ENCODE results near the gene RNF115. TPM values are rescaled to one million over a fixed set of nuclear protein-coding genes. Genes with fewer than 3 reads are reported as not detected.

Gene RNF115
- total and polyA plus RNA-seq, 2 donors (not counting 3 experiments of a cell fraction or from before 2014, with no cell fraction given): 7.6 to 17.3 TPM

- Histone ChIP-seq H3K9me1 (replicated peaks; ENCODE audit: control insufficient read depth, extremely low read depth, insufficient read depth, low read length) (no peaks in the 10 kb centered on the region), H3K4me3 (replicated peaks in 1 of 3; ENCODE audit: insufficient read depth in 1 of 3, low read depth in 1 of 3, low read length in 3 of 3) (no peak overlapping the region), H3K27me3 (ENCODE audit: control insufficient read depth in 2 of 2, insufficient read depth in 2 of 2, low read length in 2 of 2) (no peaks in the 10 kb centered on the region), H2AFZ (ENCODE audit: low read depth, low read length) (no peak overlapping the region), H3K9ac (replicated peaks; ENCODE audit: extremely low read depth, insufficient read depth, low read length) (no peak overlapping the region), H3K79me2 (ENCODE audit: control insufficient read depth, insufficient read depth, low read length) (no peaks in the 10 kb centered on the region), H4K20me1 (replicated peaks; ENCODE audit: control insufficient read depth, extremely low read depth, insufficient read depth, low read length) (no peaks in the 10 kb centered on the region), H3K4me2 (ENCODE audit: insufficient read depth, low read length) (no peak overlapping the region), H3K4me1 (ENCODE audit: control insufficient read depth, extremely low read depth, insufficient read depth, low read length) (no peaks in the 10 kb centered on the region), H3K36me3 (ENCODE audit: control insufficient read depth in 2 of 2, extremely low read depth in 1 of 2, insufficient read depth in 2 of 2, low read length in 2 of 2) (peaks cover 2 to 3% of the 10 kb centered on the region in 2 experiments), H3K9me3 (replicated peaks; ENCODE audit: control insufficient read depth, insufficient read depth, low read length) (no peaks in the 10 kb centered on the region), H3K27ac (ENCODE audit: insufficient read depth, low read depth, low read length) (no peak overlapping the region)
- intact Hi-C loops (cut with micrococcal nuclease): loop anchor here (10.0 kb wide), 1 partner anchor 65 kb away; the partner anchor contains the start of genes POLR3C and RNF115
- POLR2A ChIA-PET: no interaction called here
- TF ChIP-seq CTCF (IDR thresholded peaks at IDR 0.05; ENCODE audit: extremely low read depth in 1 of 2, insufficient read depth in 1 of 2, low read depth in 1 of 2, low read length in 2 of 2) (no peak), JUN (IDR thresholded peaks at IDR 0.05; ENCODE audit: borderline replicate concordance, insufficient read depth, insufficient read length, low read depth) (no peak), EZH2 (IDR thresholded peaks at IDR 0.05; ENCODE audit: borderline replicate concordance, low read depth, low read length, severe bottlenecking) (no peak), FOS (IDR thresholded peaks at IDR 0.05; ENCODE audit: borderline replicate concordance, insufficient read depth, low read length) (no peak), POLR2A (IDR thresholded peaks at IDR 0.05; ENCODE audit: low read depth, low read length) (no peak), MYC (IDR thresholded peaks at IDR 0.05; ENCODE audit: low read depth, low read length) (no peak), GATA2 (IDR thresholded peaks at IDR 0.05; ENCODE audit: insufficient read depth, insufficient read length, low read depth, low read length) (no peak), MAX (IDR thresholded peaks at IDR 0.05; ENCODE audit: insufficient read depth, insufficient read length) (no peak), POLR2AphosphoS5 (IDR thresholded peaks at IDR 0.05; ENCODE audit: insufficient read depth, low read depth, low read length) (no peak)
- no TSS peak for BruUV-seq (replicated peaks)
- DNase-seq (ENCODE audit: low read depth, low spot score) (no peak), FAIRE-seq (no peak)
- dilution Hi-C loops (cut with MboI; ENCODE audit: extremely low pct_ligation_motif_present, low sequenced_read_pairs): no loop called here
- CTCF ChIA-PET: no interaction called here
Measured at GRCh38 chr1:145759721-145760120, 64.2 kb downstream of the RNF115 start.
